ENCODE measurements around the gene MCRIP2.

MCRIP2 gene

GRCh38 chr16:660132-660458 is 18.5 kb downstream of the MCRIP2 start:
- TF ChIP-seq CTCF (conservative IDR thresholded peaks at IDR 0.05; ENCODE audit: low read depth, low read length): no peak
- H3K4me3 ChIP-seq (ENCODE audit: low read depth, low read length): no peak overlapping the region
- DNase-seq (ENCODE audit: low read depth): no peak

- peak; percentile 57 for TF ChIP-seq CTCF (conservative IDR thresholded peaks at IDR 0.05; ENCODE audit: low read depth, low read length)
- no peak overlapping the region for H3K4me3 ChIP-seq (ENCODE audit: low read depth, low read length)
Observed at GRCh38 chr16:660459-661183, 19.0 kb downstream of the MCRIP2 start.

GRCh38 chr16:661184-661821 is 19.7 kb downstream of the MCRIP2 start:
- TF ChIP-seq CTCF (conservative IDR thresholded peaks at IDR 0.05; ENCODE audit: low read depth, low read length): no peak
- no peak for DNase-seq (ENCODE audit: low read depth)
- H3K4me3 ChIP-seq (ENCODE audit: low read depth, low read length): no peak overlapping the region

More at GRCh38 chr16:660459-661183, 19.0 kb downstream of the MCRIP2 start:
- peak; percentile 78 for DNase-seq (ENCODE audit: low read depth)

- H3K4me3 ChIP-seq (ENCODE audit: low read depth, low read length): no peak overlapping the region
- no peak for DNase-seq (ENCODE audit: low read depth)
- TF ChIP-seq CTCF (conservative IDR thresholded peaks at IDR 0.05; ENCODE audit: low read depth, low read length): no peak
Observed at GRCh38 chr16:662095-662494, 20.5 kb downstream of the MCRIP2 start.

GRCh38 chr16:662597-662996 is 21.0 kb downstream of the MCRIP2 start:
- no peak for TF ChIP-seq CTCF (conservative IDR thresholded peaks at IDR 0.05; ENCODE audit: low read depth, low read length)
- H3K4me3 ChIP-seq (ENCODE audit: low read depth, low read length): no peak overlapping the region
- DNase-seq (ENCODE audit: low read depth): no peak

GRCh38 chr16:666572-666971 is 24.9 kb downstream of the MCRIP2 start:
- no peak for DNase-seq (ENCODE audit: low read depth)
- TF ChIP-seq CTCF (conservative IDR thresholded peaks at IDR 0.05; ENCODE audit: low read depth, low read length): no peak
- no peak overlapping the region for H3K4me3 ChIP-seq (ENCODE audit: low read depth, low read length)
